ENCODE measurements around the gene GABRG3. TPM values are rescaled to one million over a fixed set of nuclear protein-coding genes. Genes with fewer than 3 reads are reported as not detected.

The GABRG3 gene
- total RNA-seq, 1 experiment from 2014 or later: not detected

DNA sequence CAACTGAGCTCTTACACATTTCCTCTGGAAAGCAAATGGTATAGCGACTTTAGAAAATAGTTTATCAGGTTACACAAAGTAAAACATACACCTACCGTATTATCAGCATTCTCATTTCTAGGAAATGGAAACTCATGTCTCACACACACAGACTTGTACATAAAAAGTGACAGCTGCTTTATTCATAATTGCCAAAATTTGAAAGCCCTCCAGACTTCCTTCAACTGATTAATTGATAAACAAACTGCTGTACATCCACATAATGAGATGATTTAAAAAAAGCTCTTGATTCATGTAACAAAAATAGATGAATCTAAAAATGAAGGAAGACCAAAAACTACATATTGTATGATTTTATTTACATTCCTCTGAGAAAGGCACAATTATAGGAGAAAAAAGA is 425.5 kb downstream of the GABRG3 start:
- intact Hi-C loops (cut with micrococcal nuclease): no loop called here
- ChIA-PET POLR2A (no interaction called here), RAD21 (ENCODE audit: low non-redundant PET in 1 of 2, low total read pairs in 2 of 2, uncharacterized antibody in 2 of 2, unreplicated experiment in 2 of 2) (no interaction called here), CTCF (no interaction called here)
- Histone ChIP-seq H3K27me3 (ENCODE audit: insufficient read depth, low read length) (no peaks in the 10 kb centered on the region), H3K4me1 (ENCODE audit: control insufficient read depth in 1 of 2, insufficient read depth in 2 of 2, low read length in 2 of 2) (no peaks in the 10 kb centered on the region), H3K9me2 (ENCODE audit: insufficient read depth) (no peaks in the 10 kb centered on the region), H3K9ac (ENCODE audit: low read length) (no peak overlapping the region), H3K79me2 (ENCODE audit: insufficient read depth, low read length) (no peaks in the 10 kb centered on the region), H3K27ac (ENCODE audit: low read depth, low read length) (no peak overlapping the region), H4K20me1 (ENCODE audit: insufficient read depth) (no peaks in the 10 kb centered on the region), H3K36me3 (ENCODE audit: control insufficient read depth in 1 of 2, insufficient read depth in 2 of 2, low read length in 2 of 2) (no peaks in the 10 kb centered on the region), H3K4me2 (ENCODE audit: low read length) (no peak overlapping the region), H2AFZ (ENCODE audit: low read depth, low read length, poor library complexity, severe bottlenecking) (no peak overlapping the region), H3K9me3 (ENCODE audit: control insufficient read depth in 1 of 2, insufficient read depth in 1 of 2, low read depth in 1 of 2, low read length in 2 of 2) (peaks cover 9 to 28% of the 10 kb centered on the region in 2 experiments; a peak in 3 of 4 replicates), H3K4me3 (replicated peaks in 1 of 2; ENCODE audit: low read depth in 1 of 2, low read length in 2 of 2) (no peak overlapping the region)
- BruUV-seq (replicated peaks): no TSS peak
- TF ChIP-seq SRF (IDR thresholded peaks at IDR 0.05; ENCODE audit: low read depth): no peak
- no peak for TF ChIP-seq YY1 (IDR thresholded peaks at IDR 0.05; ENCODE audit: extremely low read depth, insufficient replicate concordance, low read depth, low read length)
- no peak for TF ChIP-seq SIN3A (IDR thresholded peaks at IDR 0.05; ENCODE audit: low read depth)
- TF ChIP-seq, protein P1, sequence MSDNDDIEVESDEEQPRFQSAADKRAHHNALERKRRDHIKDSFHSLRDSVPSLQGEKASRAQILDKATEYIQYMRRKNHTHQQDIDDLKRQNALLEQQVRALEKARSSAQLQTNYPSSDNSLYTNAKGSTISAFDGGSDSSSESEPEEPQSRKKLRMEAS (IDR thresholded peaks at IDR 0.05): no peak
- no peak for TF ChIP-seq EZH2phosphoT487 (IDR thresholded peaks at IDR 0.05; ENCODE audit: borderline replicate concordance)
- TF ChIP-seq SP1 (IDR thresholded peaks at IDR 0.05; ENCODE audit: low read depth): no peak
- TF ChIP-seq ZBTB33 (IDR thresholded peaks at IDR 0.05; ENCODE audit: extremely low read depth, insufficient replicate concordance, low read length): no peak
- no peak for TF ChIP-seq EGR1 (IDR thresholded peaks at IDR 0.05; ENCODE audit: low read depth)
- TF ChIP-seq EZH2 (IDR thresholded peaks at IDR 0.05): no peak
- DNase-seq (ENCODE audit: low read depth, low spot score) (no peak), ATAC-seq (no peak)

Measured in HCT116 (cell line).